PFSK-1 (cell line): ENCODE data around the gene DOCK9.

Experiments used
- FOXP2 ChIP-seq: optimal IDR thresholded peaks from 2 replicates; pipeline ENCODE3; 2011; ENCODE audit warnings: borderline replicate concordance, control low read depth, inconsistent platforms; ENCODE audit not compliant: insufficient read depth; ENCODE audit errors: extremely low read length, extremely low read depth
- POLR2AphosphoS5 ChIP-seq: IDR thresholded peaks from 2 replicates; pipeline ENCODE4 v1.6.1; 2012; ENCODE audit warnings: low read depth, mild to moderate bottlenecking, control low read depth, low read length, moderate library complexity
- REST ChIP-seq, 2 experiments: IDR thresholded peaks; 2 replicates each; pipeline versions ENCODE4 v1.6.1 to v1.8.0; 2011 to 2012; ENCODE audit warnings: low read depth in 2 of 2, low read length in 2 of 2, control low read depth in 1 of 2, inconsistent platforms in 1 of 2, mild to moderate bottlenecking in 1 of 2, moderate library complexity in 1 of 2; ENCODE audit not compliant: insufficient read depth in 1 of 2
- SIN3A ChIP-seq: IDR thresholded peaks from 2 replicates; pipeline ENCODE4 v1.6.1; 2012; ENCODE audit warnings: mild to moderate bottlenecking, low read length, moderate library complexity, borderline replicate concordance; ENCODE audit not compliant: insufficient read depth
- TAF1 ChIP-seq: IDR thresholded peaks from 2 replicates; pipeline ENCODE4 v1.6.1; 2012; ENCODE audit warnings: low read length, control low read depth, borderline replicate concordance; ENCODE audit not compliant: insufficient read depth

Gene DOCK9

GRCh38 chr13:98853771-98854221 lies 124.1 kb downstream of the DOCK9 start:
- no peak for TF ChIP-seq FOXP2

- no peak for TF ChIP-seq FOXP2
- no peak for TF ChIP-seq TAF1
- no peak for TF ChIP-seq POLR2AphosphoS5
- TF ChIP-seq REST (IDR thresholded peaks at IDR 0.05; ENCODE audit: insufficient read depth in 1 of 2, low read depth in 2 of 2, low read length in 2 of 2), result no peak
- TF ChIP-seq SIN3A, result no peak
Observed at GRCh38 chr13:98851276-98851675, 126.6 kb downstream of the DOCK9 start.

- TF ChIP-seq REST (IDR thresholded peaks at IDR 0.05; ENCODE audit: insufficient read depth in 1 of 2, low read depth in 2 of 2, low read length in 2 of 2), result no peak
- no peak for TF ChIP-seq FOXP2
- no peak for TF ChIP-seq POLR2AphosphoS5
- TF ChIP-seq SIN3A, result no peak
- TF ChIP-seq TAF1, result no peak
Observed at GRCh38 chr13:98848746-98849145, 129.1 kb downstream of the DOCK9 start.

- no peak for TF ChIP-seq SIN3A
Observed at GRCh38 chr13:98847780-98848179, 130.1 kb downstream of the DOCK9 start.

- no peak for TF ChIP-seq REST (IDR thresholded peaks at IDR 0.05; ENCODE audit: insufficient read depth in 1 of 2, low read depth in 2 of 2, low read length in 2 of 2)
- TF ChIP-seq TAF1, result no peak
- TF ChIP-seq FOXP2, result no peak
- TF ChIP-seq SIN3A, result no peak
- no peak for TF ChIP-seq POLR2AphosphoS5
Observed at GRCh38 chr13:98846986-98847385, 130.9 kb downstream of the DOCK9 start.

GRCh38 chr13:98846521-98846920 lies 131.3 kb downstream of the DOCK9 start:
- TF ChIP-seq TAF1, result no peak
- TF ChIP-seq SIN3A, result no peak
- no peak for TF ChIP-seq REST (IDR thresholded peaks at IDR 0.05; ENCODE audit: insufficient read depth in 1 of 2, low read depth in 2 of 2, low read length in 2 of 2)
- no peak for TF ChIP-seq POLR2AphosphoS5
- TF ChIP-seq FOXP2, result no peak
